HEK293 (cell line): ENCODE data around the gene ZNF296.

Experiments used
- REST ChIP-seq: fragments of 450-650 bp; formaldehyde crosslinking; IDR thresholded peaks from 2 replicates; pipeline ENCODE4 v1.5.1; 2016; ENCODE audit warnings: missing biosample characterization, missing genetic modification characterization
- ZNF121 ChIP-seq: fragments of 450-650 bp; formaldehyde crosslinking; IDR thresholded peaks from 2 replicates; pipeline ENCODE4 v1.5.1; 2016; ENCODE audit warnings: missing biosample characterization, missing genetic modification characterization
- ZNF19 ChIP-seq: fragments of 450-650 bp; formaldehyde crosslinking; IDR thresholded peaks from 2 replicates; pipeline ENCODE4; 2016; ENCODE audit warnings: missing biosample characterization, missing genetic modification characterization, low read depth
- ZNF292 ChIP-seq: fragments of 450-650 bp; formaldehyde crosslinking; IDR thresholded peaks from 2 replicates; pipeline ENCODE4 v1.5.1; 2016; ENCODE audit warnings: low read depth, missing biosample characterization, missing genetic modification characterization, borderline replicate concordance
- ZNF366 ChIP-seq: fragments of 450-650 bp; formaldehyde crosslinking; conservative IDR thresholded peaks from 2 replicates; pipeline ENCODE4 v1.5.1; 2016; ENCODE audit warnings: missing biosample characterization, missing genetic modification characterization
- ZNF701 ChIP-seq: fragments of 450-650 bp; formaldehyde crosslinking; IDR thresholded peaks from 2 replicates; pipeline ENCODE4 v1.5.1; 2016; ENCODE audit warnings: missing biosample characterization, missing genetic modification characterization
- TF ChIP-seq, protein P1 (sequence below): fragments of 450-650 bp; formaldehyde crosslinking; IDR thresholded peaks from 2 replicates; pipeline ENCODE4 v1.5.1; 2016; ENCODE audit warnings: missing biosample characterization, missing genetic modification characterization

DNA sequence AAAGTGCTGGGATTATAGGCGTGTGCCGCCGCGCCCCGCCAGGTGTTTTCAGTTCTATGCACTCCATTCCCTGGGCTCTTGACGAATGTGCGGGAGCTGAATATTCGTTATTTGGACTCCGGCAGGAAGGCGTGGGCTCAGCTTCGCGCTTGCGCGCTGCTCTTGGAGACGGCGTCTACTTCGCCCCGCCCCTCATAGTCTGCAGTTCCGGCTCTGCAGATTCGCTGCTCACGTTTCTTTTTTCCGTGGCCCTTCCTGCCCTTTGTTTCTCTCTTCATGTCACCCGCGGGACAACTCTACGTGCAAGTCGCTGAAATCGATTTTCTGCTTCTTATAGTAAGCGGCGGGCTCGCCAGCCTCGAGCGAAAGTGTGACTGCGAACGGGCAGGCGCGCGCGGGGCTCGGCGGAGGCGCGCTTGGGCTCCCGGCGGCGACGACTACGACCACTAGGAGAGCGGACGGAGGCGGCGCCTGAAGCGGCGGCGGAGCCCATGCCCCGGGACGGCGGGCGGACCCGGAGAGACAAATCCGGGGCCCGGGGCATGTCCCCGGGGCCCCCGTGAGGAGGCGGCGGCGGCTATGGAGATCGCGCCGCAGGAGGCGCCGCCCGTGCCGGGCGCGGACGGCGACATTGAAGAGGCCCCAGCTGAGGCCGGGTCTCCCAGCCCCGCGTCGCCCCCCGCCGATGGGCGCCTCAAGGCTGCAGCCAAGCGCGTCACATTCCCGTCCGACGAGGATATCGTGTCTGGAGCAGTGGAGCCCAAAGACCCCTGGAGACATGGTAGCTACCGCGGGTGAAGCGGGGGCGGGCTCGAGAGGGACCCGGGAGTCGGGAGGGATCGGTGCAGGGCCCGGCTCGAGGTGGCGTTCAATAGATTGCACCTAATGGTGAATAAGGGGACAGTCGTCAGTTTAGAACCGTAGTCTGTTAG, 16.7 kb upstream of the ZNF296 start, which contains the start of gene PPP1R37:
- TF ChIP-seq, protein P1, sequence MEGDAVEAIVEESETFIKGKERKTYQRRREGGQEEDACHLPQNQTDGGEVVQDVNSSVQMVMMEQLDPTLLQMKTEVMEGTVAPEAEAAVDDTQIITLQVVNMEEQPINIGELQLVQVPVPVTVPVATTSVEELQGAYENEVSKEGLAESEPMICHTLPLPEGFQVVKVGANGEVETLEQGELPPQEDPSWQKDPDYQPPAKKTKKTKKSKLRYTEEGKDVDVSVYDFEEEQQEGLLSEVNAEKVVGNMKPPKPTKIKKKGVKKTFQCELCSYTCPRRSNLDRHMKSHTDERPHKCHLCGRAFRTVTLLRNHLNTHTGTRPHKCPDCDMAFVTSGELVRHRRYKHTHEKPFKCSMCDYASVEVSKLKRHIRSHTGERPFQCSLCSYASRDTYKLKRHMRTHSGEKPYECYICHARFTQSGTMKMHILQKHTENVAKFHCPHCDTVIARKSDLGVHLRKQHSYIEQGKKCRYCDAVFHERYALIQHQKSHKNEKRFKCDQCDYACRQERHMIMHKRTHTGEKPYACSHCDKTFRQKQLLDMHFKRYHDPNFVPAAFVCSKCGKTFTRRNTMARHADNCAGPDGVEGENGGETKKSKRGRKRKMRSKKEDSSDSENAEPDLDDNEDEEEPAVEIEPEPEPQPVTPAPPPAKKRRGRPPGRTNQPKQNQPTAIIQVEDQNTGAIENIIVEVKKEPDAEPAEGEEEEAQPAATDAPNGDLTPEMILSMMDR (tag by site-specific recombination), result peak; percentile 33; the same call in 1 of the 2 replicates
- TF ChIP-seq ZNF121 (no peak; the same call in 1 of the 2 replicates), ZNF19 (tag by site-specific recombination) (no peak), REST (0 out of 2 replicates have a peak, but pooled peaks have one; percentile 14), ZNF701 (tag by site-specific recombination) (no peak), ZNF366 (tag by site-specific recombination) (peak; percentile 75), ZNF292 (tag by site-specific recombination) (no peak)
